Epithelial cell of esophagus (primary cell): ENCODE measurements around the gene HECTD4.

ENCODE experiments used
- DNase-seq: peaks from one replicate; pipeline ENCODE4 v3.0.0; 2010; ENCODE audit warnings: low read depth
- H3K4me3 ChIP-seq: 2 replicates; pipeline ENCODE4 v1.5.1; 2011; ENCODE audit warnings: mild to moderate bottlenecking, low read length, control low read depth
- TF ChIP-seq, protein P1 (sequence below): IDR thresholded peaks from 2 replicates; pipeline ENCODE4 v1.5.1; 2011; ENCODE audit warnings: low read depth, mild to moderate bottlenecking, low read length, control low read depth, inconsistent platforms; ENCODE audit not compliant: insufficient read depth; ENCODE audit errors: missing control alignments

Gene HECTD4

DNA sequence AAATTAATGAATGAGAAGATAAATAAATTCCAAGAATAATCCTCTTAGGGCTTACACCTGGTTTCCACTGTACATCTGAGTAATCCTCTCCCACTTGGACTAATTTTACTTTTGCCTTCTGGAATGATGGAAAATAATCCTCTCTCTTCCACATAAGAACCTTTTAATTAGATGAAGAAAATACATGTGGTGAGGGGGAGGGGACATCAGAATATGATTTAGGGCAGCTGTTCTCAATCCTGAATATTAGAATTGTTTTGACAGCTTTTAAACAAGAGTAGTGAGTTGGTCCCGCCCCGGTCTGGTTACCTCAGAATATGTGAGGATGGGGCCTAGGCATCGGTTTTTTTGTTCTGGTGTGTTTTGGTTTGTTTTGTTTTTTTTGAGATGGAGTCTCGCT, 51.5 kb downstream of the HECTD4 start:
- TF ChIP-seq, protein P1, sequence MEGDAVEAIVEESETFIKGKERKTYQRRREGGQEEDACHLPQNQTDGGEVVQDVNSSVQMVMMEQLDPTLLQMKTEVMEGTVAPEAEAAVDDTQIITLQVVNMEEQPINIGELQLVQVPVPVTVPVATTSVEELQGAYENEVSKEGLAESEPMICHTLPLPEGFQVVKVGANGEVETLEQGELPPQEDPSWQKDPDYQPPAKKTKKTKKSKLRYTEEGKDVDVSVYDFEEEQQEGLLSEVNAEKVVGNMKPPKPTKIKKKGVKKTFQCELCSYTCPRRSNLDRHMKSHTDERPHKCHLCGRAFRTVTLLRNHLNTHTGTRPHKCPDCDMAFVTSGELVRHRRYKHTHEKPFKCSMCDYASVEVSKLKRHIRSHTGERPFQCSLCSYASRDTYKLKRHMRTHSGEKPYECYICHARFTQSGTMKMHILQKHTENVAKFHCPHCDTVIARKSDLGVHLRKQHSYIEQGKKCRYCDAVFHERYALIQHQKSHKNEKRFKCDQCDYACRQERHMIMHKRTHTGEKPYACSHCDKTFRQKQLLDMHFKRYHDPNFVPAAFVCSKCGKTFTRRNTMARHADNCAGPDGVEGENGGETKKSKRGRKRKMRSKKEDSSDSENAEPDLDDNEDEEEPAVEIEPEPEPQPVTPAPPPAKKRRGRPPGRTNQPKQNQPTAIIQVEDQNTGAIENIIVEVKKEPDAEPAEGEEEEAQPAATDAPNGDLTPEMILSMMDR, result no peak
- no peak for DNase-seq
- no peak overlapping the region for H3K4me3 ChIP-seq

DNA sequence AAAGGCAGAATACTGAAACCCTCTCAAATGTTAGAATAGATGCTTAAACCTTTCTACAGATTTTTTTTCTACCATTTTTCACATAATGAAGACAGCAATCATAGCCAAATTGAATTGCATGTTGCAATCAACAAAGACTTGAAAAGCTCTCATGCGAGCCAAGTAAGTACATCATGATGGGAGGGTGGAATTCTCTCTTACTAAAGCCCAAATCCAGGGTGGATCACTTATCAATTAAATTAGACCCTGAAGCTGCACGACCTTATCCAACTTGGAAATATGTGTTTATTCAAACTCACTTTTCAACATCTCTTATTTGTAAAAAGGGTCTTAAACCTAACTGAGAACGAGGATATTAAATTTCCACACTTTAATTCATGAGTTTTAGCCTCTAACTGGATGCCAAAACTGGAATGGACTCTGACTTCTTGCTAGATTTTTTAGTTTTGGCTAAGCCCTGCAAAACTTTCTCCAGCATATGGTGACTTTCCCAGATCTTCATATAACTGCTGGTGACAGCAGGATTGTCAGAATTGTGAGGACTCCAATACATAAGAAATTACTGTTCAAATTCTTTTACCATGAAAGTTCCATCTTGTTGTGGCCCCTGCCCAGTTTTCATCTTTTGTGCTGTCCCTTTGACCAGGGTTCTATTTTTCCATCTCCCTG, 53.6 kb downstream of the HECTD4 start:
- DNase-seq, result no peak
- no peak overlapping the region for H3K4me3 ChIP-seq
- TF ChIP-seq, protein P1, result no peak

DNA sequence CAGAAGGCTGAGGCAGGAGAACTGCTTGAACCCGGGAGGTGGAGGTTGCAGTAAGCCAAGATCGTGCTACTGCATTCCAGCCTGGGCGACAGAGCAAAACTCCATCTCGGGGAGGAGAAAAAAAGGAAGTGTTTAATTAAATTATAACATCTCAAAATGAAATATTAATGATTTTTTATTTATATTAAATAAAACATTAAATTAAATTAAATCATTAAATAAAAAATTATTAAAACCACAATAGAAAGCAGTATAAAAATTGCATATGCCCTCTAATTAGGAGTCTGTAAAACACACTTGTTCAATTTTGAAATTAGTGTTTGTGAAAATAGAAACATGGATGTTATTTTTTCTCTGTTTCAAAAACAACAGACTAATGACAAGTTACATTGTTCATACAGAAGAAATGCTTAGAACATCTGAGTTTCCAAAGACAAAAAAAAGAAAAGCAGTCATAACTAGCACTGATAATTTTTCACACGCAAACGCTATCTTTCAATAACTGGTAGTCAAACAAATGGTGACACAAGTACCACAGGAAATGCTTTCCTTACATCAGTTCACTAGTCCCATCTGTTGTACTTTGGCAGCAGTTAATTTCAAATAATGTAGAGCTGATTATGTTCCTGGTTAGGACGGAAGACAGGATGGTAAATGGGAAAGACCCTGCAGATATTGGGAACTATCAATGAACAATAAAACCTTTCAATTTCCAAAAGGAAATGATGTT, 54.9 kb downstream of the HECTD4 start:
- no peak overlapping the region for H3K4me3 ChIP-seq
- TF ChIP-seq, protein P1, result no peak
- DNase-seq, result no peak

DNA sequence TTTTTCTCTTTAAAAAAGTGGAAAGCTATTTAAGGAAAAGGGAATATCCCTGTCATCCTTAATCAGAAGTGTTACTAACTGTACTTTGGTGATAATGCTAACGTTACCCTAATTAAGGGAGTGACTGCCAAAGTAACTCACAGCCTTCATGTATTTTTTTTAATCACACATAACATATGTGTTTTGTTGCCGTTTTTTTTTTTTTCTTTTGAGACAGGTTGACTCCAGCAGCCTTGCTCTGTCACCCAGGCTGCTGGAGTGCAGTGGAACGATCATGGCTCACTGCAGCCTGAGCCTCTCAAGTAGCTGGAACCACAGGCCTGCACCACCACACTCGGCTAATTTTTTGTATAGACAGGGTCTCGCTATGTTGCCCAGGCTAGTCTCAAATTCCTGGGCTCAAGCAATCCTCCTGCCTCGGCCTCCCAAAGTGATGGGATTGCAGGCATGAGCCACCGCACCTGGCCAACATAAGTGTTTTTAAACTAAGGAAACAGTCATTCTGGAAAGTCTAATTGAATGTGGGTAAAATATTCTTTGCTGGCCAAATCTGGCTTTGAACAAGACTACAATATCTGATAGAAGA, 56.5 kb downstream of the HECTD4 start:
- TF ChIP-seq, protein P1, result no peak
- no peak for DNase-seq
- H3K4me3 ChIP-seq, result no peak overlapping the region

DNA sequence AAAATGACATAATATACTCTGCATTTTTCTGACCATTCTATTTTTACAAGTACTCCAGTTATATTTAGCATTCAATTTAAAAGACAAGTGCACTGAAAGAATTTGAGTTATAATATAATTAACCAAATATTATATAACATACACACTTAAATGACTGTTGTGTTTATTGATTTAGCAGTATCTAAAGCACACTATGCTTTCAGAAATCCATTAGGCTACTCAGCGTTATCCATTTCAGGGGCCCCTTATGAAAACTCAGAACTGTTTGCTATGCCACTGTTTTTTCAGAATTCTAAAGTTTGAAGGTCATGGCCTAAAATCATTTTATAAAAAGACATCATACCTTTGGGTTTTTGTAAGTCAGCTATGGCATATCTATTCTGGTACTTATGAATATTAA, 57.1 kb downstream of the HECTD4 start:
- TF ChIP-seq, protein P1, result no peak
- no peak overlapping the region for H3K4me3 ChIP-seq
- no peak for DNase-seq

DNA sequence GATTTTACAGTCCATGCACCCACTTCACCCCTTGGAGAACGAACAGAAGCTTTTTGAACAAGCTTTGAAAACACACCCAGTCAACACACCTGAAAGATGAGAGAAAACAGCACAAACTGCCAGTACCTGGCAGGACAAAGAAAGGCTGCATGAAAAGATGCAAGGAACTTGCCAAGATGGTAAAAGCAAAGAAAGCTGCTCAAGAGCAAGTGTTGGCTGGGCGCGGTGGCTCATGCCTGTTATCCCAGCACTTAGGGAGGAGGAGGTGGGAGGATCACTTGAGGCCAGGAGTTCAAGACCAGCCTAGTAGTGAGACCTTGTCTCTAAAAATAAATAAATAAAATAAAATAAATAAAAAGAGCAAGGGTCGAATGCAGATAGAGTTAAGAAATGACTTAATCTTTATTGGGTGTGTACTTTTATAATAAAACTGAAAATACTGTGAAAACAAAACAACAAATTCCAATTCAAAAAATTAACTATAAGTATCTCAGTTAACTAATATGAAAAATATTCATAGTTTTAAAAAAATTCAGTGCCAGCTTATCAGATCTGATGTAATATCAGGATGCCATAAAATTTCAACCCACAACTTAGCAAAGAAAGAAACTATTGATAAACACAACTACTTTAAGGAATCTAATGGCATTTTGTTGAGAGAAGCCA, 59.2 kb downstream of the HECTD4 start:
- no peak overlapping the region for H3K4me3 ChIP-seq
- TF ChIP-seq, protein P1, result no peak
- DNase-seq, result no peak
